Stimulated activated CD4-positive, alpha-beta T cell treated with anti-CD3 and anti-CD28 coated beads, Interleukin-4, amount 100 ng/mL, for 1 hour (primary cell): ENCODE data around the gene NOS2.
A peak's percentile ranks its signal among the peaks of the same experiment; 100 is the strongest.
"Not testable (repeated sequence)": the region's sequence is repeated elsewhere in the genome, so short reads cannot be mapped to it uniquely, and the experiment has no call there.

Source experiments
- DNase-seq: peaks from one replicate; pipeline ENCODE4 v3.0.0-alpha.2; 2020

NOS2 gene

DNA sequence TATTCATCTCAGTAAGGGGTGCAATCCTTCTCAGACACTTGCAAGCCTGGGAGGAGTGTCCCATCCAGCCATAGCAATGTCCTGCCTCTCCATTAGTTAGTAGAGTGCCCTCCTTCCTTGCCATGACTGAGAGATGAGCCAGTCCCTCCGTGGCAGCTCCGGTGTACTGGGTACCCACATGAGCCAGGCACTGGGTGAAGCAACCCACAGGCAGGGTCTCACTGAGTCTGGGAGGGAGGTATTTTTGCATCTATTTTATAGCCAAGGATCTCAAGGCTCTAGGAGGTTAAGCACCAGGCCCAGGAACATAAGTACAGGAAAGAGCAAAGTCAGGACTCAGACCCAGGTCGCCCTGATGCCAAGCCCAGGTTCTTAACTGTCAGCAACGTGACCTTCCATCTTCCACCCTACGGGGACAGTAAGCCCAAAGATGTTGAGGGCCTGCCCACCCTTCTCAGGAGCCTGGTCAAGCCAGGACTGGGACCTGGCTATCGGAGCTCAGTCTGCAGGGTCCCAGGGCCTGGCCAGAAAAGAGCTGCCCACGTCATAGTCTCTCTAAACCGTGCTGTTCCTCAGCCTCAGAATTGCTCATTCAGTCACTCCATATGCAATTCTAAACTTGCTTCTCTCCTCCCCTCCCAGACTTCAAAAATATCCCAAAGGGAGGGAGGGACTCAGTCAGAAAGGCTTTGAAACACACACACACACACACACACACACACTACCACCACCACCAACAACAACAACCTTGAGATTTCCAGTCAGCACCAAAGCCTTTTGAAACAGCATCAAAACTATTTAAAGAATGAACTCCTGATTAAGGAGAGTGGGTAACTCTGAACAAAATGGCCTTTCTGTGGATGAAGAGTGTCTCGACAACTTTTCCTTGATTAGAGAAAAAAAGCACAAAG, 16.6 kb downstream of the NOS2 start:
- no peak for DNase-seq

DNA sequence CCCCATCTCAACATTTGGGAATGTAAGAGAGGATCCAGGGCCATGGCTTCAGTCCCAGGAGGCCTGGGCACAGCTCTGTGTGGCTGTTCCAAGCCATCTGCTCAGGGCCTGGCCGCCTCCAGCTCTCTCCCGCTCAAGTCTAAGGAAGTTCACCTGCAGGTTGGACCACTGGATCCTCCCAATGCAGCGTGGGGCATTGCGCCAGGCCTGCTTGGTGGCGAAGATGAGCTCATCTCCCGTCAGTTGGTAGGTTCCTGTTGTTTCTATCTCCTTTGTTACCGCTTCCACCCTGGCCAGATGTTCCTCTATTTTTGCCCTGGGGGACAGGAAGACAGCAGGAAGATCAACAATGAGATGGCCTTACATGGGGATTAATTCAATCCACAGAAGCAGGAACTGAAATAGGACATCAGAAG, 17.5 kb downstream of the NOS2 start:
- DNase-seq, result no peak

GRCh38 chr17:27780828-27781404, 19.4 kb downstream of the NOS2 start:
- no peak for DNase-seq

DNA sequence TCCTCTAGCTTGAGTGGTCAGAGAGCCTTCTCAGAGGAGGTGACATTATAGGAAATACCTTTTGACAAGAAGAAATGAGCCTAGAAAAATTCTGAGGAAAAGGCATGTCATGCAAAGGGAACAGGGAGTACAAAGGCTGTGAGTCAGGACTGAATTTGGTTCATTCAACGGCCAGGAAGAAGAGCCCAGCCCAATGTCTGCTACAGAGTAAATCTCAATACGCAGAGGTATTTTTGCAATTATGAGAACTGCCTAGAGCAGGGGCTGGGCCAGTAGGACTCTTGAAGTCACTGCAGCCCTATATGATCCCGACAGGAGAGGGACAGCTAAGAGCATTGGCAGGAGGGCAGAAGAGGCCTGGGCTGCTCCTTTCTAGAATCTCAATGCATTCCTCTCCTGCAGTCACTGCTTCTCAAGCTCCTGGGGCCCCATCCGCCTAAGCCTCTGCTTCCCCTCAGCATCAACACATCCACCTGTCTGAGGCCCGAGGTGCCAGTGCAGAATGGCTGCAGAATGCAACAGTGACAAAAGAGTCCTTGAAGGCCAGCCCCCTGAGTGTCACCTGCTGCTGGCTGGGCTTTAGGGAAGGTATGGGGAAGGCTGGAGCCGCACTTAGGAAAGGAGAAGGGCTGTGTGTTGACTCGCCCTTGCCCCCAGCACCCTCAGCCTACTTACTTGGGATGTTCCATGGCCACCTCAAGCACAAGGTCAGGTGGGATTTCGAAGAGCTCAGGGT, 20.1 kb downstream of the NOS2 start:
- DNase-seq, result no peak

- DNase-seq, result no peak
Measured at GRCh38 chr17:27778183-27778582, 22.1 kb downstream of the NOS2 start.

- DNase-seq, result no peak
Measured at GRCh38 chr17:27776882-27777624, 23.3 kb downstream of the NOS2 start.

GRCh38 chr17:27771586-27771985, 28.7 kb downstream of the NOS2 start:
- DNase-seq, result no peak

DNA sequence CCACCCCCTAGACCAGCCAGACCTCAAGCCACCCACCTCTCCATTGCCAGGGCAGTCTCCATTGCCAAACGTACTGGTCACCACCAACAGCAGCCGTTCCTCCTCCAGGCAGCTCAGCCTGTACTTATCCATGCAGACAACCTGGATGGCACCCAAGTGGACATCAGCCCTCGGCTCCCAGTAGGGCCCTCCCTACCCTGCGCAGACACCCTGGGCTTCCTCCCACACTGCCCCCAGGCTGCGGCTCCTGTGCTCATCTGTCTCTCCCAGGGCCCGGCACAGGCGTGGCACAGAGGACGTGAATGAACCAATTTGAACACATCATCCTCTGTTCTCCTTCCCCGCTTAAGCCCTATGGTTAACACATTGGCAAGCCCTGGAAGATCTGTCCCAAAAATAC, 29.5 kb downstream of the NOS2 start:
- DNase-seq, result no peak

DNA sequence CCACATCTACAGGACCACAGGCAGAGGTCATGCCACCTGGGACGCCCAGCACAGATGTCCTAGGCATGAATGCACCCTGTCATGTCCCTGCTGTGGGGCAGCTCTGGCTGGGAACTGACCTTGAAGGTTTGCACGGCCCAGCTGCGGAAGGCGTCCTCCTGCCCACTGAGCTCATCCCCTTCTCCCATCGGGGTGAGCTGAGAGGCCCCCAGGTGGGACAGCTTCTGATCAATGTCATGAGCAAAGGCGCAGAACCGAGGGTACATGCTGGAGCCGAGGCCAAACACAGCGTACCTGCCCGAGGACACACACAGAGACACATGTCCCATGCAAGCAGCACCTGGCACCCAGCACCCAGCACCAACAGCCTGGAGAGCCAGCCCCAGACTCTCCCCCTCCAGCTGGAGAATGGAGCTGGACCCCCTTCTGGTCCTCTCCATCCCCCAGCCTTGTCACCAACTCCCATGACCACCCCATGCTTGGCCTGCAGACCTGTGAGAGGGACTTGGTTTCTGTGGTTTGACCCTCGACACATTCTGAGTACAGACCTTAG, 31.4 kb downstream of the NOS2 start:
- no peak for DNase-seq

GRCh38 chr17:27766438-27766837, 33.9 kb downstream of the NOS2 start:
- DNase-seq, result no peak

GRCh38 chr17:27765353-27765752, 35.0 kb downstream of the NOS2 start:
- DNase-seq, result no peak

GRCh38 chr17:27764589-27764988, 35.7 kb downstream of the NOS2 start:
- no peak for DNase-seq

- peak; percentile 12 for DNase-seq
Measured at GRCh38 chr17:27762527-27763305, 37.6 kb downstream of the NOS2 start.

GRCh38 chr17:27760931-27761330, 39.4 kb downstream of the NOS2 start:
- not testable (repeated sequence) for DNase-seq

- peak; percentile 77 for DNase-seq
Measured at GRCh38 chr17:27760069-27760885, 40.1 kb downstream of the NOS2 start.

DNA sequence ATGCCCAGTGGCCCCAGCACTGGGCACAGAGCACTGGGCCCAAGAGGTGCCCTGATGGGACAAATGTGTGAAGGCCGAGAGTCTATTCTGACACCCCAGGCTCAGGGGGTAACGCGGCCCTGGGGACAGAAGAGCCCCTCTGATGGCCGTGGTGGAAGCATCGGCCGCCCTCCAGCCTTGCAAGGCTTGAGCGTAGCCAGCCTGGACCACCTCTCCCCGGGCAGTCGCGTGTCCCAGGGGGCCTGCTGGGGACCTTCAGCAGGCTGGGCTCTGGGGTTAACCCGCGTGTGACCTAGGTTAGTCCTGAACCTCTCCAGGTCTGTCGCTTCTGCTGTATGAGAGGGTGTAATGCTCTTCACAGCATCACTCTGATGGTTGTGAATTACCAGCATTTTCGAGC, 40.8 kb downstream of the NOS2 start:
- DNase-seq, result no peak

- DNase-seq, result peak; percentile 58
Measured at GRCh38 chr17:27756467-27757371, 43.6 kb downstream of the NOS2 start.

DNA sequence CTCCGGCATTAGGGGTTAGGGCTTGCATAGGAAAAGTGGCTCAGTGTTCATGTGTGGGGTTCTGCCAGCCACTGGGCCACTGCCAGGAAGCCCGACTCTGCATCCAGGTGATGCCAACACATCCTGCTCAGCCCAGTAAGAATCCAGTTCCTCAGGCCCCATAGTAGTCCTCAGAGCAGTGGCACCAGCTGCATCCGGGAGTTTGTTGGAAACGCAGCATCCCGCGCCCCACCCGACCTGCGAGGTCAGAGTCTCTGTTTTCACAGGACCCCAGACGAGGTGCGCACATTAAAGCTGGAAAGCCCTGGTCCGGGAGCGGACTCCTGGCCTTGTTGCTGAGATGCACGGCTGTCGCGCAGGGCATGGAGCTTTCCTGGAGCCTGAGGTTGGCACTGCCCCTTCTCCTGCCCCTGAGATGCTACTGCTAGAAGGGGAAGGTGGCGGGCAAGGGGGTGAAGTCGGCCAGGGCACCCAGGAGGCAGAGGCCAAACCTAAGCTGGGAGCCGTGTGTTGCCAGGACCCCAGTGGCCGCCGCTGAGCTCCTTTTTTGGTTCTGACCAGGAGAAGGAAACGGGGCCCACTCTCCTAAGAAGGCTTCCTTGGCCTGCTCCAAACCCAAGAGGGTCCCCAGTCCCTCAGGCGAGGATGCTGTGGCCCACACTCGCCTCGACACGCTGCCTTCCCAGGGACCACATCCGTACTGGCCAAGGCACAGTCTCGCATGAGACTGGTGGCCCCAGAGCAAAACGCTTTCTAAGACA, 44.4 kb downstream of the NOS2 start:
- DNase-seq, result no peak

GRCh38 chr17:27754549-27754948, 45.8 kb downstream of the NOS2 start:
- DNase-seq, result no peak
